Kidney epithelial cell (primary cell): ENCODE measurements around the gene GPR132. TPM values are rescaled to one million over a fixed set of nuclear protein-coding genes. Genes with fewer than 3 reads are reported as not detected.

Experiments used
- DNase-seq: peaks from one replicate; pipeline ENCODE4 v3.0.0-alpha.2; 2010; ENCODE audit warnings: low read depth
- H3K27me3 ChIP-seq: 2 replicates; pipeline ENCODE4 v1.6.0; 2011; ENCODE audit warnings: low read length; ENCODE audit not compliant: control insufficient read depth, insufficient read depth
- H3K36me3 ChIP-seq: 2 replicates; pipeline ENCODE4 v1.5.1; 2011; ENCODE audit warnings: low read length; ENCODE audit not compliant: control insufficient read depth, insufficient read depth
- H3K4me3 ChIP-seq: 2 replicates; pipeline ENCODE4 v1.5.1; 2011; ENCODE audit warnings: low read depth, mild to moderate bottlenecking, control low read depth, low read length
- total RNA-seq: library from RNA; depleted of rRNA; stranded (reverse); fragments of >200 nt; gene quantifications from 2 replicates; pipeline ENCODE4 v1.2.3, GENCODE V29; 2015
- TF ChIP-seq, protein P1 (sequence below): IDR thresholded peaks from 2 replicates; pipeline ENCODE4 v1.5.1; 2011; ENCODE audit warnings: mild to moderate bottlenecking, moderate library complexity, low read length, control low read depth, inconsistent platforms; ENCODE audit not compliant: insufficient read depth, poor library complexity, severe bottlenecking

GPR132 gene
- total RNA-seq, 1 donor from 2014 or later, result 1.7 TPM

DNA sequence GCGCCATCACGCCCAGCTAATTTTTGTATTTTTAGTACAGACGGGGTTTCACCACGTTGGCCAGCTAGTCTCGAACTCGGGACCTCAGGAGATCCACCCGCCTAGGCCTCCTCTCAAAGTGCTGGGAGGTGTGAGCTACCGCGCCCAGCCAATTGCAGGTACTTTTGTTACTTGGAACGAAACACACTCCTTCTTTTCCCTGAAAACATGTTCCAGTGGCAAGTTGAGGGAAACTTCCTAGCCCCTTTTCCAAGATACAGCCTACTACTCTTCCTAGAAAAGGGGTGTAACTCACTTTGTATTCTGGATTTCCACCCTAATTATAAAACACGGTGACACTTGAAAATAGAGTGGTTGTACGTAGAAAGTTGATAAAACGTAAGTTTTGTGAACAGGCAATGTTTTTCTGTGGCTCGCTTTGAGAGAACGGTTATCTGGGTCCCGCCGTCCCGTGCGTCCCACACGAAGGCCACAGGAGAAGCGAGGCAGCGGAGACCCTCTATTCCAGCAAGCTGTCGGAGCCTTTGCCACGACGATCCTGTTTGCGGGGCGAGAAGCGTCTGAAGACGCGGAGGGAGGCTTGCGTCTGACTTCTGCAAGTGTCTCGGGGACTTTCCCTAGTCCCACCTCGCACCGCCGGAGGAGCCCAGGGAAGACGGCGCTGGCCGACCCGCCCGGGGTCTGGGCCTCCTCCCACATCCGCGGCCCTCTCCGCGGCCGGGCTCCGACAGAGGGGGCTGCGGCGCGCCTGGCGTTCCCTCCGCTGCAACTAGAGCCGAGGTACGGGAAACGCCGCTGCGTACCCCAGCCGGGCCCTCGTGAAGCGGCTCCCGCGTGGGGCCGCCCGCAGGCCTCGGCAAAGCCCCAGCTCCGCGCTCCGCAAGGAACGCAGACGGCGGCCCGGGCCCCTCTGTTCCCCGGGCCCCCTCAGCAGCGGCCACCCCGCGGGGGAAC, 45.1 kb downstream of the GPR132 start:
- TF ChIP-seq, protein P1, sequence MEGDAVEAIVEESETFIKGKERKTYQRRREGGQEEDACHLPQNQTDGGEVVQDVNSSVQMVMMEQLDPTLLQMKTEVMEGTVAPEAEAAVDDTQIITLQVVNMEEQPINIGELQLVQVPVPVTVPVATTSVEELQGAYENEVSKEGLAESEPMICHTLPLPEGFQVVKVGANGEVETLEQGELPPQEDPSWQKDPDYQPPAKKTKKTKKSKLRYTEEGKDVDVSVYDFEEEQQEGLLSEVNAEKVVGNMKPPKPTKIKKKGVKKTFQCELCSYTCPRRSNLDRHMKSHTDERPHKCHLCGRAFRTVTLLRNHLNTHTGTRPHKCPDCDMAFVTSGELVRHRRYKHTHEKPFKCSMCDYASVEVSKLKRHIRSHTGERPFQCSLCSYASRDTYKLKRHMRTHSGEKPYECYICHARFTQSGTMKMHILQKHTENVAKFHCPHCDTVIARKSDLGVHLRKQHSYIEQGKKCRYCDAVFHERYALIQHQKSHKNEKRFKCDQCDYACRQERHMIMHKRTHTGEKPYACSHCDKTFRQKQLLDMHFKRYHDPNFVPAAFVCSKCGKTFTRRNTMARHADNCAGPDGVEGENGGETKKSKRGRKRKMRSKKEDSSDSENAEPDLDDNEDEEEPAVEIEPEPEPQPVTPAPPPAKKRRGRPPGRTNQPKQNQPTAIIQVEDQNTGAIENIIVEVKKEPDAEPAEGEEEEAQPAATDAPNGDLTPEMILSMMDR, result no peak
- Histone ChIP-seq H3K4me3 (peak overlapping the region; percentile 58), H3K36me3 (no peaks in the 10 kb centered on the region), H3K27me3 (no peaks in the 10 kb centered on the region)
- DNase-seq, result no peak

DNA sequence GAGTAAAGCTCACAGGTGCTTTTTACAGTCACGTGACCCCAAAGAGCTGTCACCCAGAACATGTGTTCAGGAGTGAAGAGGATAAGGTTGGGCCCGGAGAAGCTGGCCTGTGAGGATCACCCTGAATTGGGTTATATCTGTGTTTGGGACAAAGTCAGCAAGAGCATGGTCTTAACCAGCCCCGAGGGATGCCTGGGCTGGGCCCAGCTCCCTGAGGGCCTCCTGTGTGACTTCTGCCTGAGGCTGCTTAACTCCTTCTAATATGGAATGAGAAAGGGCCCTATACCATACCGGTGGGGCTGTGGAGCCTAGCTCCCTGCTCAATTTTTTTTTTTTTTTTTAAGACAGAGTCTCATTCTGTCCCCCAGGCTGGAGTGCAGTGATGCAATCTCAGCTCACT, 46.8 kb downstream of the GPR132 start:
- no peak for DNase-seq
- Histone ChIP-seq H3K27me3 (no peaks in the 10 kb centered on the region), H3K4me3 (no peak overlapping the region), H3K36me3 (no peaks in the 10 kb centered on the region)
- TF ChIP-seq, protein P1, result no peak

DNA sequence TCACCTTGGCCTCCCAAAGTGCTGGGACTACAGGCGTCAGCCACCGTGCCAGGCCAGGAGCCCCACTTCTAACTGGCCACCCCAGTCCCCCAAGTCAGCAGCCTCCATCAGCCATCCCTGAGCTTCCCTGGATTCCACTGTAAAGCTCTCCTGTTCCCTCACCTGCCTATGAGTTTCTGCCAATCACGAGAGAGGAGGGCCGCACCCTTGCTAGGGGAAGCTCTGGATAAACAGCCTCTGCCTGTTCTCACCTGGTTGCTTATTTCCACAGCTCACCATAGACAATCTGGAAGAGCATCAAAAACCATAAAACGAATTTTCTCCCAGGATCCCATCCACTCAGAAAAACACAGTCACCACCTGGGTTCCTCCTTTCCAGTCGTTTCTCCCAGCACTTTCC, 49.3 kb downstream of the GPR132 start:
- no peaks in the 10 kb centered on the region for H3K36me3 ChIP-seq
- H3K27me3 ChIP-seq, result no peaks in the 10 kb centered on the region
- no peak for DNase-seq
- TF ChIP-seq, protein P1, result no peak
- H3K4me3 ChIP-seq, result no peak overlapping the region

DNA sequence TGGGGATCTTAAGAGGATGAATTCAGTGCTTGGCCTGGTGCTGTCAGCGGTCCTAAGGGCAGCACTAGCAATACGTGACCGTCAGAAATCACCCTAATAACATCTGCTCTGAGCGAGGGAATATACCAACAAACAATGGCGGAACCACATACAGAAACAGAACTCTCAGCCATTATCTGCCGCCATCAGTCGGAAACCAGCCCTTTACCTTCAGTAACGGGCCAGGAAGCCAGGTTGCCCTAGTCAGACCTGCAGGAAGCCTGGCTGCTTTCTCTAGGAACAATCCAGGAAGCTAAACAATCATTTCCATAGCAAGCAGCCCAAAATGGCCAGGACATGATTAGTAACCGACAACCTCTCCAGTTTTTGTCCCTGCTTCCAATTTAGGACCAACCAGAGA, 50.0 kb downstream of the GPR132 start:
- Histone ChIP-seq H3K27me3 (no peaks in the 10 kb centered on the region), H3K4me3 (no peak overlapping the region), H3K36me3 (no peaks in the 10 kb centered on the region)
- DNase-seq, result no peak
- TF ChIP-seq, protein P1, result no peak

DNA sequence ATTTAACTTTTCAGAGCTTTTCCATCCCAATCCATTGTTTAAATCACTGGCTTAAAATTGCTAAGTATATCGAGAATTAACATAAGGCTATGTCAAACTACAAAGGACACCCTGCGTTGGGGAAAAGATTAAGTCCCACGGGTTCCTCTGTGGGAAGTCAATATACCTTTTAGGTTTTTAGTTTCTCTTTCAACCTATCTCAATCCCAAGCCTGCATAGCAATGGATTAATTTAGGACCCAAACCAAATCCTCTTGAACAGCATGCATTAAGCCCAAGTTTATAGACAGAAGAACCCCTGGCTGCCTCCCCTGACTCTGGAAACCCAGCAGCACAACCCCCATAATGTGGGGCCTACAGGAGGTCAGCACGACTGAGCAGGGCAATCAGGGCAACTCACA, 50.6 kb downstream of the GPR132 start:
- Histone ChIP-seq H3K4me3 (no peak overlapping the region), H3K36me3 (no peaks in the 10 kb centered on the region), H3K27me3 (no peaks in the 10 kb centered on the region)
- TF ChIP-seq, protein P1, result no peak
- DNase-seq, result no peak
